HCT116 (cell line): ENCODE results near the gene NR5A2.

Source experiments
- EGR1 ChIP-seq: IDR thresholded peaks from 2 replicates; pipeline ENCODE4 v1.6.1; 2012; ENCODE audit warnings: low read depth
- ELF1 ChIP-seq: IDR thresholded peaks from 2 replicates; pipeline ENCODE4 v1.6.1; 2012; ENCODE audit warnings: low read depth, borderline replicate concordance
- EZH2 ChIP-seq: fragments of 200-600 bp; sonication (generic); IDR thresholded peaks from 2 replicates; pipeline ENCODE4 v1.6.1; 2017; ENCODE audit warnings: antibody characterized with exemption, mixed run types
- EZH2phosphoT487 ChIP-seq: fragments of 200-600 bp; IDR thresholded peaks from 2 replicates; pipeline ENCODE4 v1.6.1; 2018; ENCODE audit warnings: antibody characterized with exemption, borderline replicate concordance
- FOSL1 ChIP-seq: IDR thresholded peaks from 2 replicates; pipeline ENCODE4 v1.6.1; 2012; ENCODE audit warnings: low read depth
- MAX ChIP-seq: IDR thresholded peaks from 2 replicates; pipeline ENCODE4 v1.6.1; 2012
- POLR2A ChIP-seq: IDR thresholded peaks from 2 replicates; pipeline ENCODE4 v1.7.0; 2011; ENCODE audit warnings: borderline replicate concordance; ENCODE audit not compliant: insufficient read depth, insufficient read length; ENCODE audit errors: extremely low read depth
- POLR2AphosphoS5 ChIP-seq: IDR thresholded peaks from 2 replicates; pipeline ENCODE4 v1.6.1; 2011; ENCODE audit warnings: mild to moderate bottlenecking, low read depth, low read length, moderate library complexity
- RAD21 ChIP-seq: IDR thresholded peaks from 2 replicates; pipeline ENCODE4 v1.6.1; 2012; ENCODE audit warnings: low read depth, mild to moderate bottlenecking
- SIN3A ChIP-seq: IDR thresholded peaks from 2 replicates; pipeline ENCODE4 v1.6.1; 2012; ENCODE audit warnings: low read depth
- SP1 ChIP-seq: IDR thresholded peaks from 2 replicates; pipeline ENCODE4 v1.6.1; 2012; ENCODE audit warnings: low read depth
- YY1 ChIP-seq: IDR thresholded peaks from 2 replicates; pipeline ENCODE4 v1.6.1; 2011; ENCODE audit warnings: low read length, low read depth, moderate library complexity, mild to moderate bottlenecking; ENCODE audit not compliant: insufficient replicate concordance; ENCODE audit errors: extremely low read depth
- ZNF274 ChIP-seq: fragments of 200-500 bp; sonication (Bioruptor generic); IDR thresholded peaks from 2 replicates; pipeline ENCODE4 v1.6.1; 2014; ENCODE audit warnings: mild to moderate bottlenecking, low read depth, low read length, inconsistent platforms
- TF ChIP-seq, protein P1 (sequence below), 3 experiments: fragments of 200-600 bp in 1 of 3; sonication (generic) in 1 of 3; IDR thresholded peaks in 2 of 3; conservative IDR thresholded peaks in 1 of 3; 2 replicates each; pipeline ENCODE4 v1.5.1; 2012 to 2017; ENCODE audit warnings: low read depth in 2 of 3, low read length in 2 of 3, antibody characterized with exemption in 1 of 3, borderline replicate concordance in 1 of 3, control low read depth in 1 of 3, mild to moderate bottlenecking in 1 of 3, mixed read lengths in 1 of 3, mixed run types in 1 of 3, moderate library complexity in 1 of 3; ENCODE audit not compliant: insufficient read depth in 1 of 3

- TF ChIP-seq, protein P1, sequence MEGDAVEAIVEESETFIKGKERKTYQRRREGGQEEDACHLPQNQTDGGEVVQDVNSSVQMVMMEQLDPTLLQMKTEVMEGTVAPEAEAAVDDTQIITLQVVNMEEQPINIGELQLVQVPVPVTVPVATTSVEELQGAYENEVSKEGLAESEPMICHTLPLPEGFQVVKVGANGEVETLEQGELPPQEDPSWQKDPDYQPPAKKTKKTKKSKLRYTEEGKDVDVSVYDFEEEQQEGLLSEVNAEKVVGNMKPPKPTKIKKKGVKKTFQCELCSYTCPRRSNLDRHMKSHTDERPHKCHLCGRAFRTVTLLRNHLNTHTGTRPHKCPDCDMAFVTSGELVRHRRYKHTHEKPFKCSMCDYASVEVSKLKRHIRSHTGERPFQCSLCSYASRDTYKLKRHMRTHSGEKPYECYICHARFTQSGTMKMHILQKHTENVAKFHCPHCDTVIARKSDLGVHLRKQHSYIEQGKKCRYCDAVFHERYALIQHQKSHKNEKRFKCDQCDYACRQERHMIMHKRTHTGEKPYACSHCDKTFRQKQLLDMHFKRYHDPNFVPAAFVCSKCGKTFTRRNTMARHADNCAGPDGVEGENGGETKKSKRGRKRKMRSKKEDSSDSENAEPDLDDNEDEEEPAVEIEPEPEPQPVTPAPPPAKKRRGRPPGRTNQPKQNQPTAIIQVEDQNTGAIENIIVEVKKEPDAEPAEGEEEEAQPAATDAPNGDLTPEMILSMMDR (IDR thresholded peaks at IDR 0.05 in 2 of 3, conservative IDR thresholded peaks at IDR 0.05 in 1 of 3; ENCODE audit: borderline replicate concordance in 1 of 3, insufficient read depth in 1 of 3, low read depth in 2 of 3, low read length in 2 of 3) = no peak
- TF ChIP-seq POLR2A = no peak
- TF ChIP-seq POLR2AphosphoS5 = no peak
- no peak for TF ChIP-seq SIN3A
- TF ChIP-seq YY1 = no peak
- TF ChIP-seq RAD21 = no peak
- TF ChIP-seq SP1 = no peak
- TF ChIP-seq FOSL1 = no peak
- no peak for TF ChIP-seq MAX
- no peak for TF ChIP-seq ZNF274
- TF ChIP-seq EGR1 = no peak
- no peak for TF ChIP-seq ELF1
- TF ChIP-seq EZH2 = no peak
- TF ChIP-seq EZH2phosphoT487 = no peak
Observed at GRCh38 chr1:200099040-200099439, 71.5 kb downstream of the NR5A2 start.
